Measurements from ENCODE around the gene SOX15. TPM values are rescaled to one million over a fixed set of nuclear protein-coding genes. Genes with fewer than 3 reads are reported as not detected.
A peak's percentile ranks its signal among the peaks of the same experiment; 100 is the strongest.

Gene SOX15
- total and polyA plus RNA-seq, 2 of the 13 experiments (the other 11 are each of a cell fraction or from before 2014, with no cell fraction given): 0.07 to 0.18 TPM

GRCh38 chr17:7629939-7630571, 40.2 kb upstream of the SOX15 start, which contains the start of gene SHBG (continued):
- TF ChIP-seq ZBED4 (CRISPR knock-in tag; IDR thresholded peaks at IDR 0.05; ENCODE audit: borderline replicate concordance): no peak
- no peak for TF ChIP-seq ZNF563 (CRISPR knock-in tag; IDR thresholded peaks at IDR 0.05)
- TF ChIP-seq, protein P1, sequence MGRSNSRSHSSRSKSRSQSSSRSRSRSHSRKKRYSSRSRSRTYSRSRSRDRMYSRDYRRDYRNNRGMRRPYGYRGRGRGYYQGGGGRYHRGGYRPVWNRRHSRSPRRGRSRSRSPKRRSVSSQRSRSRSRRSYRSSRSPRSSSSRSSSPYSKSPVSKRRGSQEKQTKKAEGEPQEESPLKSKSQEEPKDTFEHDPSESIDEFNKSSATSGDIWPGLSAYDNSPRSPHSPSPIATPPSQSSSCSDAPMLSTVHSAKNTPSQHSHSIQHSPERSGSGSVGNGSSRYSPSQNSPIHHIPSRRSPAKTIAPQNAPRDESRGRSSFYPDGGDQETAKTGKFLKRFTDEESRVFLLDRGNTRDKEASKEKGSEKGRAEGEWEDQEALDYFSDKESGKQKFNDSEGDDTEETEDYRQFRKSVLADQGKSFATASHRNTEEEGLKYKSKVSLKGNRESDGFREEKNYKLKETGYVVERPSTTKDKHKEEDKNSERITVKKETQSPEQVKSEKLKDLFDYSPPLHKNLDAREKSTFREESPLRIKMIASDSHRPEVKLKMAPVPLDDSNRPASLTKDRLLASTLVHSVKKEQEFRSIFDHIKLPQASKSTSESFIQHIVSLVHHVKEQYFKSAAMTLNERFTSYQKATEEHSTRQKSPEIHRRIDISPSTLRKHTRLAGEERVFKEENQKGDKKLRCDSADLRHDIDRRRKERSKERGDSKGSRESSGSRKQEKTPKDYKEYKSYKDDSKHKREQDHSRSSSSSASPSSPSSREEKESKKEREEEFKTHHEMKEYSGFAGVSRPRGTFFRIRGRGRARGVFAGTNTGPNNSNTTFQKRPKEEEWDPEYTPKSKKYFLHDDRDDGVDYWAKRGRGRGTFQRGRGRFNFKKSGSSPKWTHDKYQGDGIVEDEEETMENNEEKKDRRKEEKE (IDR thresholded peaks at IDR 0.05): no peak
- TF ChIP-seq ZNF513 (CRISPR knock-in tag; conservative IDR thresholded peaks at IDR 0.05): no peak
- no peak for TF ChIP-seq TEAD2 (CRISPR knock-in tag; IDR thresholded peaks at IDR 0.05)
- TF ChIP-seq ZSCAN21 (CRISPR knock-in tag; IDR thresholded peaks at IDR 0.05; ENCODE audit: borderline replicate concordance): 0 out of 2 replicates have a peak, but pooled peaks have one; percentile 31
- TF ChIP-seq MAZ (IDR thresholded peaks at IDR 0.05; ENCODE audit: borderline replicate concordance, low read depth, low read length): no peak
- peak; percentile 54; the same call in 1 of the 2 replicates for TF ChIP-seq MAZ (CRISPR knock-in tag; IDR thresholded peaks at IDR 0.05; ENCODE audit: low read depth)
- TF ChIP-seq, protein P2, sequence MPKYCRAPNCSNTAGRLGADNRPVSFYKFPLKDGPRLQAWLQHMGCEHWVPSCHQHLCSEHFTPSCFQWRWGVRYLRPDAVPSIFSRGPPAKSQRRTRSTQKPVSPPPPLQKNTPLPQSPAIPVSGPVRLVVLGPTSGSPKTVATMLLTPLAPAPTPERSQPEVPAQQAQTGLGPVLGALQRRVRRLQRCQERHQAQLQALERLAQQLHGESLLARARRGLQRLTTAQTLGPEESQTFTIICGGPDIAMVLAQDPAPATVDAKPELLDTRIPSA (CRISPR knock-in tag; IDR thresholded peaks at IDR 0.05; ENCODE audit: borderline replicate concordance): no peak
- TF ChIP-seq ZFP41 (CRISPR knock-in tag; IDR thresholded peaks at IDR 0.05; ENCODE audit: borderline replicate concordance): no peak
- TF ChIP-seq, protein P3, sequence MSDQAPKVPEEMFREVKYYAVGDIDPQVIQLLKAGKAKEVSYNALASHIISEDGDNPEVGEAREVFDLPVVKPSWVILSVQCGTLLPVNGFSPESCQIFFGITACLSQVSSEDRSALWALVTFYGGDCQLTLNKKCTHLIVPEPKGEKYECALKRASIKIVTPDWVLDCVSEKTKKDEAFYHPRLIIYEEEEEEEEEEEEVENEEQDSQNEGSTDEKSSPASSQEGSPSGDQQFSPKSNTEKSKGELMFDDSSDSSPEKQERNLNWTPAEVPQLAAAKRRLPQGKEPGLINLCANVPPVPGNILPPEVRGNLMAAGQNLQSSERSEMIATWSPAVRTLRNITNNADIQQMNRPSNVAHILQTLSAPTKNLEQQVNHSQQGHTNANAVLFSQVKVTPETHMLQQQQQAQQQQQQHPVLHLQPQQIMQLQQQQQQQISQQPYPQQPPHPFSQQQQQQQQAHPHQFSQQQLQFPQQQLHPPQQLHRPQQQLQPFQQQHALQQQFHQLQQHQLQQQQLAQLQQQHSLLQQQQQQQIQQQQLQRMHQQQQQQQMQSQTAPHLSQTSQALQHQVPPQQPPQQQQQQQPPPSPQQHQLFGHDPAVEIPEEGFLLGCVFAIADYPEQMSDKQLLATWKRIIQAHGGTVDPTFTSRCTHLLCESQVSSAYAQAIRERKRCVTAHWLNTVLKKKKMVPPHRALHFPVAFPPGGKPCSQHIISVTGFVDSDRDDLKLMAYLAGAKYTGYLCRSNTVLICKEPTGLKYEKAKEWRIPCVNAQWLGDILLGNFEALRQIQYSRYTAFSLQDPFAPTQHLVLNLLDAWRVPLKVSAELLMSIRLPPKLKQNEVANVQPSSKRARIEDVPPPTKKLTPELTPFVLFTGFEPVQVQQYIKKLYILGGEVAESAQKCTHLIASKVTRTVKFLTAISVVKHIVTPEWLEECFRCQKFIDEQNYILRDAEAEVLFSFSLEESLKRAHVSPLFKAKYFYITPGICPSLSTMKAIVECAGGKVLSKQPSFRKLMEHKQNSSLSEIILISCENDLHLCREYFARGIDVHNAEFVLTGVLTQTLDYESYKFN (CRISPR knock-in tag; conservative IDR thresholded peaks at IDR 0.05): peak; percentile 82
- no peak for TF ChIP-seq ZNF557 (CRISPR knock-in tag; IDR thresholded peaks at IDR 0.05)

All from HepG2 (cell line).